ENCODE results near the gene ERCC2.
A peak's percentile ranks its signal among the peaks of the same experiment; 100 is the strongest.
"Not testable (repeated sequence)": the region's sequence is repeated elsewhere in the genome, so short reads cannot be mapped to it uniquely, and the experiment has no call there.

The ERCC2 gene

DNA sequence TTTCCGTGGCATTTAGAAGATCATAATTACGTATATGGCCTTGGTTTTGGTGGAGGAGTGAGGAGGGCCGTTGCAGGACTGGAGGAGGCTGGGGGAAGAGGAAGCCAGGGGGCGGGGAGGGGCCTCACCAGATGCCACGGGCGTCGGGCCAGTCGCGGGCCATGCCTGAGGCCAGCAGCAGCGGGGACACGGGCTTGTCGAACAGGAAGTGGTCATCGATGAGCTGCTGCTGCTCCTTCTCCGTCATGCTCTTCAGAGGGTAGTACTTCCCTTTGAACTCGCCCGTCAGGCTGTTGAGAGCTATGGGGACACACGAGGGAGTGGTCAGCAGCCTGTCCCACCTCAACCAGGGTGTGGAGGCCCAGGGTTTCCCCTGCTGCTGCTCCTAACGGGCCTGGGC is 58.8 kb downstream of the ERCC2 start:
- H2AFZ ChIP-seq (ENCODE audit: low read depth, low read length) = no peak overlapping the region
- no peak overlapping the region for H3K14ac ChIP-seq (ENCODE audit: low read length in 2 of 2)
- H3K4me1 ChIP-seq (ENCODE audit: control insufficient read depth, insufficient read depth, low read depth, low read length) = peaks cover 2% of the 10 kb centered on the region
- H3K27me3 ChIP-seq (ENCODE audit: control insufficient read depth in 1 of 2, insufficient read depth in 1 of 2, low read length in 2 of 2) = peaks cover 15 to 34% of the 10 kb centered on the region in 2 experiments
- peak overlapping the region in 1 of 2 experiments; percentile 21 for H3K18ac ChIP-seq (ENCODE audit: low read depth in 1 of 2, low read length in 2 of 2)
- H4K8ac ChIP-seq (ENCODE audit: low read length) = no peak overlapping the region
- H3K9me3 ChIP-seq (ENCODE audit: control insufficient read depth, low read length) = no peaks in the 10 kb centered on the region
- no peak overlapping the region for H3K4me3 ChIP-seq (ENCODE audit: insufficient read depth in 1 of 2, low read depth in 1 of 2, low read length in 2 of 2)
- H4K91ac ChIP-seq (ENCODE audit: low read length) = peak overlapping the region; percentile 50
- no peak for DNase-seq
- H2AK5ac ChIP-seq (ENCODE audit: low read length, severe bottlenecking) = no peak overlapping the region
- H3K23ac ChIP-seq (ENCODE audit: low read length in 2 of 2) = no peak overlapping the region
- H2BK5ac ChIP-seq (ENCODE audit: low read depth, low read length, poor library complexity, severe bottlenecking) = no peak overlapping the region
- H2BK120ac ChIP-seq (ENCODE audit: low read depth, low read length) = no peak overlapping the region
- no peak overlapping the region for H3K4me2 ChIP-seq (ENCODE audit: low read length, poor library complexity, severe bottlenecking)
- H2BK12ac ChIP-seq (ENCODE audit: low read length in 2 of 2) = no peak overlapping the region
- no peaks in the 10 kb centered on the region for H3K36me3 ChIP-seq (ENCODE audit: control insufficient read depth in 1 of 2, insufficient read depth in 2 of 2, low read depth in 1 of 2, low read length in 2 of 2)
- H2BK15ac ChIP-seq (ENCODE audit: low read depth, poor library complexity, severe bottlenecking) = no peak overlapping the region
- H3K9ac ChIP-seq (ENCODE audit: low read length) = no peak overlapping the region
- H3K4ac ChIP-seq (ENCODE audit: low read depth in 1 of 2, low read length in 2 of 2) = no peak overlapping the region
- 59% methylated on average over 18 of the region's 18 CpGs for WGBS
- H3K27ac ChIP-seq (ENCODE audit: low read length, poor library complexity, severe bottlenecking) = no peak overlapping the region
- no peaks in the 10 kb centered on the region for H3K79me1 ChIP-seq (replicated peaks; ENCODE audit: low read length, poor library complexity, severe bottlenecking)

DNA sequence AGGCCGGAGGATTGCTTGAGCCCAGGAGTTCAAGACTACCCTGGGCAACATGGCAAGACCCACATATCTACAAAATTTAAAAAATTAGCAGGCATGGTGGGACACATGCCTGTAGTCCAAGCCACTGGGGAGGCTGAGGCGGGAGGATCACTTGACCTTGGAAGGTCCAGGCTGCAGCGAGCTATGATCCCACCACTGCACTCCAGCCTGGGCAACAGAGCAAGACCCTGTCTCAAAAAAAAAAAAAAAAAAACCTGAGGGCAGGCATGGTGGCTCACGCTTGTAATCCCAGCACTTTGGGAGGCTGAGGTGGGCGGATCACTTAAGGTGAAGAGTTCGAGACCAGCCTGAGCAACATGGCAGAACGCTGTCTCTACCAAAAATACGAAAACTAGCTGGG is 61.1 kb downstream of the ERCC2 start:
- not testable (repeated sequence) for H3K4me2 ChIP-seq (ENCODE audit: low read length, poor library complexity, severe bottlenecking); H3K4me1 ChIP-seq (ENCODE audit: control insufficient read depth, insufficient read depth, low read depth, low read length); H3K23ac ChIP-seq (ENCODE audit: low read length in 2 of 2); H3K79me1 ChIP-seq (replicated peaks; ENCODE audit: low read length, poor library complexity, severe bottlenecking); H4K91ac ChIP-seq (ENCODE audit: low read length); H3K9ac ChIP-seq (ENCODE audit: low read length); H2AFZ ChIP-seq (ENCODE audit: low read depth, low read length); H2AK5ac ChIP-seq (ENCODE audit: low read length, severe bottlenecking); H3K9me3 ChIP-seq (ENCODE audit: control insufficient read depth, low read length); H3K4ac ChIP-seq (ENCODE audit: low read depth in 1 of 2, low read length in 2 of 2); H3K4me3 ChIP-seq (ENCODE audit: insufficient read depth in 1 of 2, low read depth in 1 of 2, low read length in 2 of 2); H2BK15ac ChIP-seq (ENCODE audit: low read depth, poor library complexity, severe bottlenecking); H3K36me3 ChIP-seq (ENCODE audit: control insufficient read depth in 1 of 2, insufficient read depth in 2 of 2, low read depth in 1 of 2, low read length in 2 of 2); H3K18ac ChIP-seq (ENCODE audit: low read depth in 1 of 2, low read length in 2 of 2); H2BK120ac ChIP-seq (ENCODE audit: low read depth, low read length); H2BK5ac ChIP-seq (ENCODE audit: low read depth, low read length, poor library complexity, severe bottlenecking); H3K27ac ChIP-seq (ENCODE audit: low read length, poor library complexity, severe bottlenecking); H2BK12ac ChIP-seq (ENCODE audit: low read length in 2 of 2); DNase-seq; H4K8ac ChIP-seq (ENCODE audit: low read length); H3K14ac ChIP-seq (ENCODE audit: low read length in 2 of 2)
- WGBS = 95% methylated on average over 8 of the region's 8 CpGs
- peaks cover 0 to 14% of the 10 kb centered on the region in 2 experiments for H3K27me3 ChIP-seq (ENCODE audit: control insufficient read depth in 1 of 2, insufficient read depth in 1 of 2, low read length in 2 of 2)

DNA sequence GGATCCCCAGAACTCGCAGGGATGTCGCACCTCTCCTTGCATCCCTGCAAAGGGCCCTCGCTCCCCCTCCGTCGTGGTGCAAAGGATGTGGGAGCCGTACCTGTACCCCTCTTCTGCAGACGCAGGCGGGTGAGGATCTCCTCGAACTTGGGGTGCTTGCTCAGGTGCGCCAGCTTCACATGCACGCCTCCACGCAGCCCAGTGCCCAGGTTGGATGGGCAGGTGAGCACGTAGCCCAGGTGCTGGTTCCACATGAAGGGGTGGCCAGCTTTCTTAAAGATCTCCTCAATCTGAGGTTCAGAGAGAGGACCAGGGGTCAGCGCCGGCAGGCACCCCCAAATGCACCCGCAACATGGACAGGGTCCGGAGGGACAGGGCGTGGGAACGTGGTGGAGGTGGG is 63.0 kb downstream of the ERCC2 start:
- Histone ChIP-seq H4K8ac (ENCODE audit: low read length) (no peak overlapping the region), H3K23ac (ENCODE audit: low read length in 2 of 2) (no peak overlapping the region), H4K91ac (ENCODE audit: low read length) (no peak overlapping the region), H2BK15ac (ENCODE audit: low read depth, poor library complexity, severe bottlenecking) (no peak overlapping the region), H3K79me1 (replicated peaks; ENCODE audit: low read length, poor library complexity, severe bottlenecking) (no peaks in the 10 kb centered on the region), H3K9ac (ENCODE audit: low read length) (no peak overlapping the region), H3K4me2 (ENCODE audit: low read length, poor library complexity, severe bottlenecking) (no peak overlapping the region), H3K27ac (ENCODE audit: low read length, poor library complexity, severe bottlenecking) (no peak overlapping the region), H3K18ac (ENCODE audit: low read depth in 1 of 2, low read length in 2 of 2) (no peak overlapping the region), H2AFZ (ENCODE audit: low read depth, low read length) (no peak overlapping the region), H2BK120ac (ENCODE audit: low read depth, low read length) (no peak overlapping the region), H2BK5ac (ENCODE audit: low read depth, low read length, poor library complexity, severe bottlenecking) (no peak overlapping the region), H3K4ac (ENCODE audit: low read depth in 1 of 2, low read length in 2 of 2) (no peak overlapping the region), H3K9me3 (ENCODE audit: control insufficient read depth, low read length) (peaks cover 5% of the 10 kb centered on the region), H3K4me1 (ENCODE audit: control insufficient read depth, insufficient read depth, low read depth, low read length) (peaks cover 2% of the 10 kb centered on the region), H2BK12ac (ENCODE audit: low read length in 2 of 2) (no peak overlapping the region), H3K4me3 (ENCODE audit: insufficient read depth in 1 of 2, low read depth in 1 of 2, low read length in 2 of 2) (no peak overlapping the region), H3K36me3 (ENCODE audit: control insufficient read depth in 1 of 2, insufficient read depth in 2 of 2, low read depth in 1 of 2, low read length in 2 of 2) (peaks cover 4 to 10% of the 10 kb centered on the region in 2 experiments), H3K27me3 (ENCODE audit: control insufficient read depth in 1 of 2, insufficient read depth in 1 of 2, low read length in 2 of 2) (no peaks in the 10 kb centered on the region), H2AK5ac (ENCODE audit: low read length, severe bottlenecking) (no peak overlapping the region), H3K14ac (ENCODE audit: low read length in 2 of 2) (no peak overlapping the region)
- 91% methylated on average over 19 of the region's 19 CpGs for WGBS
- no peak for DNase-seq

DNA sequence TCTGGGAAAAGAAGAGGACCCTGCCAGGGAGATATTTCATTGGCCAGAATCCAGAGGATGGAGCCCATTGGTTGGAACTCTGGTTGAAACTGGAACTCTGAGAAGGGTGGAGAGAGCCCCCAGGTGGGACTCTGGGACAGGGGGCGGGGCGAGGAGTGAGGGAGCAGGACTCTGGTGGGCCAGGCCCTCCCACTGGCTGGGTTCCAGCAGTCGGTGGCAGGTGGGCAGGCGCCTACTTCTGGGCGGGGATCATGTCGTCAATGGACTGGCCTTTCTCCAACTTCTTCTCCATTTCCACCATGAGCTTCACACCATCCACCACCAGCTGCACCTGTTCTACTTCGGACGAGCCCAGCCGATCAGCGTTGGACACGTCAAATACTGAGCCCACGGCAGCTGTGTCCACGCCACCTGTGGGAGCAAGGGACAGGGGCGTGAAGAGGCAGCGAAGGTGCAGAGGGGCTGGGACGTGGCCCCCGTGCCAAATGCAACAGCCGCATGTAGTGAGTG is 63.8 kb downstream of the ERCC2 start:
- Histone ChIP-seq H3K9ac (ENCODE audit: low read length) (no peak overlapping the region), H3K36me3 (ENCODE audit: control insufficient read depth in 1 of 2, insufficient read depth in 2 of 2, low read depth in 1 of 2, low read length in 2 of 2) (peaks cover 11 to 17% of the 10 kb centered on the region in 2 experiments), H2AK5ac (ENCODE audit: low read length, severe bottlenecking) (no peak overlapping the region), H3K23ac (ENCODE audit: low read length in 2 of 2) (no peak overlapping the region), H3K27ac (ENCODE audit: low read length, poor library complexity, severe bottlenecking) (no peak overlapping the region), H4K8ac (ENCODE audit: low read length) (no peak overlapping the region), H2BK15ac (ENCODE audit: low read depth, poor library complexity, severe bottlenecking) (no peak overlapping the region), H4K91ac (ENCODE audit: low read length) (peak overlapping the region; percentile 43), H2AFZ (ENCODE audit: low read depth, low read length) (no peak overlapping the region), H3K79me1 (replicated peaks; ENCODE audit: low read length, poor library complexity, severe bottlenecking) (no peaks in the 10 kb centered on the region), H2BK12ac (ENCODE audit: low read length in 2 of 2) (no peak overlapping the region), H3K4me1 (ENCODE audit: control insufficient read depth, insufficient read depth, low read depth, low read length) (peaks cover under 1% of the 10 kb centered on the region), H3K4ac (ENCODE audit: low read depth in 1 of 2, low read length in 2 of 2) (no peak overlapping the region), H3K4me3 (ENCODE audit: insufficient read depth in 1 of 2, low read depth in 1 of 2, low read length in 2 of 2) (no peak overlapping the region), H3K4me2 (ENCODE audit: low read length, poor library complexity, severe bottlenecking) (no peak overlapping the region), H2BK5ac (ENCODE audit: low read depth, low read length, poor library complexity, severe bottlenecking) (no peak overlapping the region), H3K18ac (ENCODE audit: low read depth in 1 of 2, low read length in 2 of 2) (no peak overlapping the region), H3K9me3 (ENCODE audit: control insufficient read depth, low read length) (peaks cover 5% of the 10 kb centered on the region), H3K27me3 (ENCODE audit: control insufficient read depth in 1 of 2, insufficient read depth in 1 of 2, low read length in 2 of 2) (no peaks in the 10 kb centered on the region), H3K14ac (ENCODE audit: low read length in 2 of 2) (no peak overlapping the region), H2BK120ac (ENCODE audit: low read depth, low read length) (no peak overlapping the region)
- no peak for DNase-seq
- WGBS = 86% methylated on average over 18 of the region's 18 CpGs

Measured in mesenchymal stem cell (in vitro differentiated cells and primary cell).